SK-N-SH (cell line): ENCODE results near the gene HS1BP3. TPM values are rescaled to one million over a fixed set of nuclear protein-coding genes. Genes with fewer than 3 reads are reported as not detected.

Source experiments
- CTCF ChIA-PET: fragments of 300-600, 350-600 bp; formaldehyde crosslinking; extraction: SDS; loops from one replicate; lab custom pipeline; 2021; lab: Yijun Ruan, JAX
- POLR2A ChIA-PET: fragments of 350-600 bp; sonication (Branson Sonifier 250); formaldehyde crosslinking; extraction: SDS; loops from one replicate; lab custom pipeline; 2020; ENCODE audit warnings: antibody characterized with exemption, inconsistent platforms; lab: Yijun Ruan, JAX
- DNase-seq: peaks from one replicate; pipeline ENCODE4 v3.0.0; 2012
- H2AFZ ChIP-seq: fragments of 200-600 bp; sonication (generic); 2 replicates; pipeline ENCODE4 v1.8.1; 2016; ENCODE audit warnings: antibody characterized with exemption, mild to moderate bottlenecking, low read depth
- H3F3A ChIP-seq: fragments of 200-600 bp; sonication (generic); replicated peaks from 2 replicates; pipeline ENCODE3; 2016; ENCODE audit warnings: antibody characterized with exemption, mild to moderate bottlenecking; ENCODE audit not compliant: insufficient read depth
- H3K27ac ChIP-seq, 2 experiments: fragments of 200-500 bp in 1 of 2; fragments of 200-600 bp in 1 of 2; sonication (Bioruptor generic) in 1 of 2; sonication (generic), shearing (Covaris generic) in 1 of 2; 2 replicates each; pipeline versions ENCODE4 v1.5.1 to v1.6.1; 2014 to 2016; ENCODE audit warnings: low read depth in 2 of 2, inconsistent platforms in 1 of 2, low read length in 1 of 2, mild to moderate bottlenecking in 1 of 2, mixed read lengths in 1 of 2
- H3K27me3 ChIP-seq: fragments of 200-600 bp; sonication (generic), shearing (Covaris generic); 2 replicates; pipeline ENCODE4 v1.6.1; 2016; ENCODE audit warnings: mixed run types; ENCODE audit not compliant: insufficient read depth
- H3K36me3 ChIP-seq, 2 experiments: fragments of 200-500 bp in 1 of 2; fragments of 200-600 bp in 1 of 2; sonication (Bioruptor generic) in 1 of 2; sonication (generic) in 1 of 2; replicated peaks in 1 of 2; 2 replicates each; pipeline versions ENCODE3 to v1.5.1; 2014 to 2016; ENCODE audit warnings: low read length in 1 of 2, mild to moderate bottlenecking in 1 of 2; ENCODE audit not compliant: insufficient read depth in 2 of 2, control insufficient read depth in 1 of 2
- H3K4me1 ChIP-seq, 2 experiments: fragments of 200-500 bp in 1 of 2; fragments of 200-600 bp in 1 of 2; sonication (Bioruptor generic) in 1 of 2; sonication (generic), shearing (Covaris generic) in 1 of 2; 2 replicates each; pipeline versions ENCODE4 v1.5.1 to v1.6.1; 2014 to 2016; ENCODE audit warnings: low read depth in 1 of 2, low read length in 1 of 2, mixed run types in 1 of 2; ENCODE audit not compliant: insufficient read depth in 2 of 2, control insufficient read depth in 1 of 2
- H3K4me2 ChIP-seq: fragments of 200-600 bp; sonication (generic), shearing (Covaris generic); 2 replicates; pipeline ENCODE4 v1.6.1; 2017; ENCODE audit warnings: mixed run types
- H3K4me3 ChIP-seq, 2 experiments: fragments of 200-500 bp in 1 of 2; fragments of 200-600 bp in 1 of 2; sonication (Bioruptor generic) in 1 of 2; sonication (generic), shearing (Covaris generic) in 1 of 2; 2 replicates each; pipeline versions ENCODE4 v1.5.1 to v1.8.1; 2014 to 2016; ENCODE audit warnings: low read depth in 2 of 2, inconsistent platforms in 1 of 2, low read length in 1 of 2, mild to moderate bottlenecking in 1 of 2, mixed read lengths in 1 of 2, moderate library complexity in 1 of 2
- H3K79me2 ChIP-seq: fragments of 200-600 bp; sonication (generic); 2 replicates; pipeline ENCODE4 v1.8.1; 2017; ENCODE audit warnings: mild to moderate bottlenecking; ENCODE audit not compliant: insufficient read depth
- H3K9ac ChIP-seq: fragments of 200-600 bp; sonication (generic); 2 replicates; pipeline ENCODE4 v1.6.1; 2017; ENCODE audit warnings: mixed run types
- H3K9me2 ChIP-seq: fragments of 200-600 bp; sonication (generic); 2 replicates; pipeline ENCODE4 v1.6.1; 2017; ENCODE audit warnings: mixed run types
- H3K9me3 ChIP-seq: fragments of 200-600 bp; sonication (generic); 2 replicates; pipeline ENCODE4 v1.6.1; 2017; ENCODE audit warnings: mixed run types, mild to moderate bottlenecking, moderate library complexity
- H4K20me1 ChIP-seq: fragments of 200-600 bp; sonication (generic); 2 replicates; pipeline ENCODE4 v1.6.1; 2017; ENCODE audit warnings: mild to moderate bottlenecking, mixed run types; ENCODE audit not compliant: insufficient read depth
- CHD2 ChIP-seq: fragments of 150-350 bp; IDR thresholded peaks from 2 replicates; pipeline ENCODE4 v1.6.1; 2018; ENCODE audit warnings: low read length; ENCODE audit not compliant: partially characterized antibody
- CTCF ChIP-seq: fragments of 200-600 bp; sonication (generic); IDR thresholded peaks from 2 replicates; pipeline ENCODE4 v1.6.1; 2017; ENCODE audit warnings: antibody characterized with exemption, mild to moderate bottlenecking, moderate library complexity
- ELF1 ChIP-seq: IDR thresholded peaks from 2 replicates; pipeline ENCODE4 v1.4.0; 2012
- EZH2phosphoT487 ChIP-seq: fragments of 200-600 bp; sonication (generic); IDR thresholded peaks from 2 replicates; pipeline ENCODE4 v1.6.1; 2017; ENCODE audit warnings: low read depth, mixed run types, mild to moderate bottlenecking, antibody characterized with exemption, moderate library complexity, borderline replicate concordance
- FOXJ3 ChIP-seq: sonication (generic); formaldehyde crosslinking; IDR thresholded peaks from 2 replicates; pipeline ENCODE4 v1.5.1; 2020; ENCODE audit warnings: mild to moderate bottlenecking, missing genetic modification reagents
- FOXM1 ChIP-seq: IDR thresholded peaks from 2 replicates; pipeline ENCODE4 v1.4.0; 2012; ENCODE audit warnings: low read depth, mild to moderate bottlenecking
- GABPA ChIP-seq: IDR thresholded peaks from 2 replicates; pipeline ENCODE4 v1.4.0; 2012; ENCODE audit warnings: low read depth, mild to moderate bottlenecking
- IRF3 ChIP-seq: fragments of 150-350 bp; IDR thresholded peaks from 2 replicates; pipeline ENCODE4 v1.6.1; 2016; ENCODE audit warnings: mild to moderate bottlenecking, low read depth, low read length
- MAX ChIP-seq: IDR thresholded peaks from 2 replicates; pipeline ENCODE4 v1.4.0; 2012; ENCODE audit warnings: low read depth
- MXI1 ChIP-seq: IDR thresholded peaks from 2 replicates; pipeline ENCODE4 v1.6.1; 2012; ENCODE audit warnings: mild to moderate bottlenecking, low read depth, low read length, improper control_type of control experiment
- NFIC ChIP-seq: IDR thresholded peaks from 2 replicates; pipeline ENCODE4 v1.4.0; 2012; ENCODE audit warnings: borderline replicate concordance
- PBX3 ChIP-seq: IDR thresholded peaks from 2 replicates; pipeline ENCODE4; 2012
- RCOR1 ChIP-seq: fragments of 150-350 bp; IDR thresholded peaks from 2 replicates; pipeline ENCODE4 v1.6.1; 2017; ENCODE audit warnings: antibody characterized with exemption, low read length
- RXRA ChIP-seq: IDR thresholded peaks from 2 replicates; pipeline ENCODE4 v1.4.0; 2012; ENCODE audit warnings: low read depth, mild to moderate bottlenecking, borderline replicate concordance
- TCF12 ChIP-seq: IDR thresholded peaks from 2 replicates; pipeline ENCODE4 v1.4.0; 2012
- WGBS: methylation state at CpG from one replicate; pipeline ENCODE4 v1.1.6; 2017; ENCODE audit warnings: low lambda C conversion rate; 5-methylcytosine and 5-hydroxymethylcytosine counted together
- polyA plus RNA-seq, 3 experiments: library from polyadenylated mRNA; depleted of rRNA; stranded (reverse); fragments of >200 nt; gene quantifications; 2 replicates each; pipeline ENCODE4 v1.2.3, GENCODE V29; 2012

Gene HS1BP3
- polyA plus RNA-seq, 1 of the 3 experiments (the other 2 are of a cell fraction) = 20.1 TPM

GRCh38 chr2:20625491-20626391, 25.2 kb downstream of the HS1BP3 start:
- H3K27ac ChIP-seq = 0 out of 4 replicates have a peak overlapping the region, but pooled peaks of 1 of the 2 experiments have one; percentile 43

GRCh38 chr2:20624884-20625485, 25.9 kb downstream of the HS1BP3 start:
- CTCF ChIA-PET = interaction anchor here (0.7 to 4.8 kb wide), 13 partner anchors 10 to 328 kb away, joined by 3 to 33 read pairs (median 5); partner anchors contain the start of genes HS1BP3 and RHOB
- Histone ChIP-seq H3K9me3 (no peaks in the 10 kb centered on the region), H3K27ac (peak overlapping the region in 1 of 2 experiments; percentile 43; a peak in 1 of 4 replicates), H4K20me1 (no peaks in the 10 kb centered on the region), H3K4me3 (no peak overlapping the region), H2AFZ (no peak overlapping the region), H3K4me1 (peaks cover 0 to 37% of the 10 kb centered on the region in 2 experiments; a peak in 1 of 4 replicates), H3K4me2 (no peak overlapping the region), H3K9ac (no peak overlapping the region), H3K36me3 (peaks cover 0 to 35% of the 10 kb centered on the region in 2 experiments), H3K9me2 (no peaks in the 10 kb centered on the region), H3K79me2 (no peaks in the 10 kb centered on the region), H3K27me3 (no peaks in the 10 kb centered on the region), H3F3A (no peaks in the 10 kb centered on the region)
- no peak for TF ChIP-seq ELF1
- TF ChIP-seq FOXM1 = no peak
- TF ChIP-seq CTCF = no peak
- no peak for TF ChIP-seq NFIC
- no peak for TF ChIP-seq EZH2phosphoT487
- TF ChIP-seq MAX = no peak
- TF ChIP-seq RCOR1 = no peak
- no peak for TF ChIP-seq PBX3
- POLR2A ChIA-PET = interaction anchor here (1.1 to 3.3 kb wide), 4 partner anchors 38 to 178 kb away, joined by 3 to 15 read pairs (median 4); partner anchors contain the start of gene RHOB
- 92% methylated on average over 11 of the region's 11 CpGs for WGBS
- DNase-seq = peak; percentile 65

More at GRCh38 chr2:20625491-20626391, 25.2 kb downstream of the HS1BP3 start:
- no peak overlapping the region for H3K9ac ChIP-seq
- H3K36me3 ChIP-seq = peaks cover 0 to 32% of the 10 kb centered on the region in 2 experiments
- H3K4me2 ChIP-seq = no peak overlapping the region
- H3K79me2 ChIP-seq = no peaks in the 10 kb centered on the region
- no peaks in the 10 kb centered on the region for H3F3A ChIP-seq
- H4K20me1 ChIP-seq = no peaks in the 10 kb centered on the region
- ChIA-PET POLR2A (interaction anchor here (1.1 to 3.3 kb wide), 4 partner anchors 39 to 179 kb away, joined by 3 to 15 read pairs (median 4); partner anchors contain the start of gene RHOB), CTCF (interaction anchor here (0.7 to 4.8 kb wide), 17 partner anchors 10 to 328 kb away, joined by 3 to 33 read pairs (median 4); partner anchors contain the start of genes HS1BP3 and RHOB)
- H3K4me1 ChIP-seq = peaks cover 0 to 37% of the 10 kb centered on the region in 2 experiments; a peak in 1 of 4 replicates
- no peaks in the 10 kb centered on the region for H3K27me3 ChIP-seq
- DNase-seq = no peak
- no peaks in the 10 kb centered on the region for H3K9me3 ChIP-seq
- no peak overlapping the region for H3K4me3 ChIP-seq
- no peak overlapping the region for H2AFZ ChIP-seq
- WGBS = 96% methylated on average over 19 of the region's 19 CpGs
- no peak for TF ChIP-seq TCF12
- no peak for TF ChIP-seq RXRA
- no peak for TF ChIP-seq NFIC
- no peak for TF ChIP-seq GABPA
- no peak for TF ChIP-seq CHD2
- TF ChIP-seq MXI1 = no peak
- TF ChIP-seq FOXM1 = no peak
- TF ChIP-seq EZH2phosphoT487 = no peak
- no peak for TF ChIP-seq IRF3
- no peak for TF ChIP-seq PBX3
- no peak for TF ChIP-seq FOXJ3
- H3K9me2 ChIP-seq = no peaks in the 10 kb centered on the region
